WERI-Rb-1 (cell line): Measurements from ENCODE around the gene TOR1A.

Experiments used
- DNase-seq: peaks from one replicate; pipeline ENCODE4 v3.0.0-alpha.2; 2020
- H3K27ac ChIP-seq: fragments of 250-450 bp; sonication (Bioruptor Pico); 2 replicates; pipeline ENCODE4 v1.5.1; 2020; ENCODE audit warnings: mild to moderate bottlenecking, moderate library complexity
- H3K27me3 ChIP-seq: fragments of 250-450 bp; sonication (Bioruptor Pico); 2 replicates; pipeline ENCODE4 v1.5.1; 2021; ENCODE audit warnings: mild to moderate bottlenecking, low read depth, moderate library complexity; ENCODE audit not compliant: insufficient read depth, severe bottlenecking
- H3K36me3 ChIP-seq: fragments of 250-450 bp; sonication (Bioruptor Pico); 2 replicates; pipeline ENCODE4 v1.5.1; 2020; ENCODE audit warnings: mild to moderate bottlenecking, moderate library complexity
- H3K4me3 ChIP-seq: 2 replicates; pipeline ENCODE4 v1.5.1; 2011; ENCODE audit warnings: low read depth, mild to moderate bottlenecking, control low read depth, low read length
- H3K9me3 ChIP-seq: fragments of 250-450 bp; sonication (Bioruptor Pico); 2 replicates; pipeline ENCODE4 v1.5.1; 2021; ENCODE audit warnings: mild to moderate bottlenecking, moderate library complexity; ENCODE audit not compliant: severe bottlenecking
- CTCF ChIP-seq: IDR thresholded peaks from 2 replicates; pipeline ENCODE4 v1.5.1; 2011; ENCODE audit warnings: low read depth, mild to moderate bottlenecking, control low read depth, inconsistent platforms, low read length

Gene TOR1A

GRCh38 chr9:129775448-129775798 is 48.5 kb downstream of the TOR1A start:
- H3K36me3 ChIP-seq = no peaks in the 10 kb centered on the region
- H3K27me3 ChIP-seq = no peaks in the 10 kb centered on the region
- H3K27ac ChIP-seq = no peak overlapping the region
- TF ChIP-seq CTCF = no peak
- no peak for DNase-seq
- H3K9me3 ChIP-seq = no peaks in the 10 kb centered on the region
- H3K4me3 ChIP-seq = no peak overlapping the region

GRCh38 chr9:129774791-129775447 is 49.0 kb downstream of the TOR1A start:
- TF ChIP-seq CTCF = no peak
- DNase-seq = no peak
- no peaks in the 10 kb centered on the region for H3K9me3 ChIP-seq
- no peak overlapping the region for H3K27ac ChIP-seq
- no peaks in the 10 kb centered on the region for H3K27me3 ChIP-seq
- H3K36me3 ChIP-seq = no peaks in the 10 kb centered on the region
- H3K4me3 ChIP-seq = no peak overlapping the region

GRCh38 chr9:129773262-129774048 is 50.5 kb downstream of the TOR1A start:
- no peak for TF ChIP-seq CTCF
- Histone ChIP-seq H3K9me3 (no peaks in the 10 kb centered on the region), H3K4me3 (no peak overlapping the region), H3K27ac (no peak overlapping the region), H3K27me3 (no peaks in the 10 kb centered on the region), H3K36me3 (no peaks in the 10 kb centered on the region)
- no peak for DNase-seq

GRCh38 chr9:129770741-129771140 is 53.2 kb downstream of the TOR1A start:
- Histone ChIP-seq H3K9me3 (no peaks in the 10 kb centered on the region), H3K27me3 (no peaks in the 10 kb centered on the region), H3K27ac (no peak overlapping the region), H3K4me3 (no peak overlapping the region), H3K36me3 (no peaks in the 10 kb centered on the region)
- DNase-seq = no peak
- TF ChIP-seq CTCF = no peak

GRCh38 chr9:129769669-129770068 is 54.3 kb downstream of the TOR1A start:
- no peak for DNase-seq
- Histone ChIP-seq H3K27ac (no peak overlapping the region), H3K27me3 (no peaks in the 10 kb centered on the region), H3K9me3 (no peaks in the 10 kb centered on the region), H3K36me3 (no peaks in the 10 kb centered on the region), H3K4me3 (no peak overlapping the region)
- no peak for TF ChIP-seq CTCF

GRCh38 chr9:129768486-129768885 is 55.5 kb downstream of the TOR1A start:
- no peak for TF ChIP-seq CTCF
- DNase-seq = no peak
- H3K4me3 ChIP-seq = no peak overlapping the region
- no peak overlapping the region for H3K27ac ChIP-seq
- H3K36me3 ChIP-seq = no peaks in the 10 kb centered on the region
- no peaks in the 10 kb centered on the region for H3K9me3 ChIP-seq
- no peaks in the 10 kb centered on the region for H3K27me3 ChIP-seq
